Brain microvascular endothelial cell (primary cell): ENCODE measurements around the gene GNB3.

Experiments used
- DNase-seq: peaks from one replicate; pipeline ENCODE4 v3.0.0-alpha.2; 2020
- H3K27ac ChIP-seq: fragments of 250-450 bp; sonication (Bioruptor Pico); 2 replicates; pipeline ENCODE4 v1.5.1; 2020; ENCODE audit warnings: mild to moderate bottlenecking, moderate library complexity
- H3K27me3 ChIP-seq: fragments of 250-450 bp; sonication (Bioruptor Pico); replicated peaks from 2 replicates; pipeline ENCODE4 v1.5.1; 2020; ENCODE audit warnings: mild to moderate bottlenecking
- H3K36me3 ChIP-seq: fragments of 250-450 bp; sonication (Bioruptor Pico); replicated peaks from 2 replicates; pipeline ENCODE4 v1.5.1; 2020; ENCODE audit warnings: mild to moderate bottlenecking
- H3K4me3 ChIP-seq: 2 replicates; pipeline ENCODE4 v1.5.1; 2011; ENCODE audit warnings: low read depth, mild to moderate bottlenecking, control low read depth, low read length, moderate library complexity
- CTCF ChIP-seq: IDR thresholded peaks from 2 replicates; pipeline ENCODE4 v1.5.1; 2011; ENCODE audit warnings: low read depth, mild to moderate bottlenecking, moderate library complexity, low read length, control low read depth, inconsistent platforms; ENCODE audit errors: missing control alignments
- in situ Hi-C: cut with HindIII; loops from 2 replicates; pipeline ENCODE4 v1.10.0; 2017; ENCODE audit warnings: low sequenced_read_pairs, low pct_ligation_motif_present

The GNB3 gene

GRCh38 chr12:6853626-6854025, 12.9 kb downstream of the GNB3 start:
- no peaks in the 10 kb centered on the region for H3K27me3 ChIP-seq
- peaks cover 22% of the 10 kb centered on the region for H3K36me3 ChIP-seq
- no peak for DNase-seq
- H3K27ac ChIP-seq: peak overlapping the region; percentile 51
- no peak for TF ChIP-seq CTCF
- in situ Hi-C loops: no loop called here
- no peak overlapping the region for H3K4me3 ChIP-seq

- H3K4me3 ChIP-seq: no peak overlapping the region
- no peaks in the 10 kb centered on the region for H3K27me3 ChIP-seq
- peaks cover 25% of the 10 kb centered on the region for H3K36me3 ChIP-seq
- H3K27ac ChIP-seq: no peak overlapping the region
- TF ChIP-seq CTCF: no peak
- DNase-seq: no peak
- in situ Hi-C loops: no loop called here
Observed at GRCh38 chr12:6854036-6854435, 13.3 kb downstream of the GNB3 start.

- no peak for DNase-seq
- TF ChIP-seq CTCF: no peak
- no peak overlapping the region for H3K4me3 ChIP-seq
- in situ Hi-C loops: no loop called here
- no peaks in the 10 kb centered on the region for H3K27me3 ChIP-seq
- peaks cover 38% of the 10 kb centered on the region for H3K36me3 ChIP-seq
- no peak overlapping the region for H3K27ac ChIP-seq
Observed at GRCh38 chr12:6855322-6855721, 14.6 kb downstream of the GNB3 start.

- H3K27ac ChIP-seq: no peak overlapping the region
- DNase-seq: no peak
- H3K27me3 ChIP-seq: no peaks in the 10 kb centered on the region
- no peak for TF ChIP-seq CTCF
- in situ Hi-C loops: no loop called here
- H3K4me3 ChIP-seq: no peak overlapping the region
- peaks cover 68% of the 10 kb centered on the region for H3K36me3 ChIP-seq
Observed at GRCh38 chr12:6858799-6859198, 18.1 kb downstream of the GNB3 start.

DNA sequence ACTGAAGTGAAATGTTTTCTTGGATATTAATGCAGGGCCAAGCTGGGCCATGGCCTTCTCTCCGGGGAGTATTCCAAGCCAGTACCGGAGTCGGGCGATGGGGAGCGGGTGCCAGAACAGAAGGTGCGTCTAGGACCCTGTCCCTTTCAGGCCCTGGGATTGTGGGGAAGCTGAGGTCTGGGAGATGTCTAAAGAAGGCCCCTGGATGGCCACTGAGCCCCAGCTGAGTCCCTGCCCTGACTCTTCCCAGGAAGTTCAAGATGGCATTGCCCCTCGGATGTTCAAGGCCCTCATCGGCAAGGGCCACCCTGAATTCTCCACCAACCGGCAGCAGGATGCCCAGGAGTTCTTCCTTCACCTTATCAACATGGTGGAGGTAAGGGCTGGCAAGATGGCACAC, 19.4 kb downstream of the GNB3 start:
- TF ChIP-seq CTCF: no peak
- Histone ChIP-seq H3K27ac (no peak overlapping the region), H3K27me3 (no peaks in the 10 kb centered on the region), H3K36me3 (peaks cover 77% of the 10 kb centered on the region), H3K4me3 (no peak overlapping the region)
- in situ Hi-C loops: no loop called here
- DNase-seq: no peak

DNA sequence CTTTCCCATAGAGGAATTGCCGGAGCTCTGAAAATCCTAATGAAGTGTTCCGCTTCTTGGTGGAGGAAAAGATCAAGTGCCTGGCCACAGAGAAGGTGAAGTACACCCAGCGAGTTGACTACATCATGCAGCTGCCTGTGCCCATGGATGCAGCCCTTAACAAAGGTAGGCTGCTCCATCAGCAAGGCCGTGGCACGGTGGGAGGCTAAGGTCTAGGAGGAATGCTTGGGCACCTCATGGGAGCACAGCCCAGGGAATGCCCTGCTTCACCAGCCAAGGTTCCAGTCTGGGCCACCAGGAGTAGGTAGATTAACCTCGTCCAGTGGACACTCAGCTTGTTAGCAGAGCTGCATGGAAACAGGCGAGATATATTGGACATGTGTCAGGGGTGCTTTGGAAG, 20.2 kb downstream of the GNB3 start:
- Histone ChIP-seq H3K27ac (no peak overlapping the region), H3K36me3 (peaks cover 78% of the 10 kb centered on the region), H3K27me3 (no peaks in the 10 kb centered on the region), H3K4me3 (no peak overlapping the region)
- no peak for TF ChIP-seq CTCF
- in situ Hi-C loops: no loop called here
- DNase-seq: no peak
